Sigmoid colon (tissue), 3 donors: ENCODE data around the gene PLEKHH1.

ENCODE experiments used
- CTCF ChIP-seq, 4 experiments: fragments of 450-650 bp in 3 of 4; fragments of 200-600 bp in 1 of 4; IDR thresholded peaks; one replicate each; pipeline ENCODE4 v1.5.1; 2016 to 2019; ENCODE audit warnings: antibody characterized with exemption in 4 of 4, mild to moderate bottlenecking in 3 of 4, moderate library complexity in 2 of 4
- POLR2A ChIP-seq, 2 donors: fragments of 450-650 bp; IDR thresholded peaks; one replicate each; pipeline ENCODE4 v1.6.1; 2016; ENCODE audit warnings: antibody characterized with exemption in 2 of 2, mild to moderate bottlenecking in 2 of 2, moderate library complexity in 2 of 2

GRCh38 chr14:67572608-67573007, 39.5 kb downstream of the PLEKHH1 start:
- TF ChIP-seq CTCF (IDR thresholded peaks at IDR 0.05) (no peak), POLR2A (IDR thresholded peaks at IDR 0.05) (no peak)
